Parathyroid adenoma (tissue), 2 donors: ENCODE data around the gene TOB1.

ENCODE experiments used
- H2AFZ ChIP-seq: fragments of 300-600 bp; sonication (generic); one replicate; pipeline ENCODE4 v1.7.0; 2017; ENCODE audit warnings: antibody characterized with exemption, mild to moderate bottlenecking
- H3K27ac ChIP-seq: fragments of 300-600 bp; sonication (generic); one replicate; pipeline ENCODE4 v1.7.0; 2017
- H3K27me3 ChIP-seq: fragments of 300-600 bp; sonication (generic); one replicate; pipeline ENCODE4 v1.7.0; 2017; ENCODE audit warnings: low read length; ENCODE audit not compliant: control insufficient read depth, insufficient read depth
- H3K36me3 ChIP-seq: fragments of 300-600 bp; sonication (generic); one replicate; pipeline ENCODE4 v1.7.0; 2017; ENCODE audit warnings: low read length; ENCODE audit not compliant: control insufficient read depth, insufficient read depth
- H3K4me1 ChIP-seq: fragments of 300-600 bp; sonication (generic); one replicate; pipeline ENCODE4 v1.7.0; 2017; ENCODE audit warnings: control low read depth
- H3K4me2 ChIP-seq: fragments of 300-600 bp; sonication (generic); one replicate; pipeline ENCODE4 v1.7.0; 2017; ENCODE audit warnings: low read length
- H3K4me3 ChIP-seq: fragments of 300-600 bp; sonication (generic); one replicate; pipeline ENCODE4 v1.7.0; 2017; ENCODE audit warnings: low read depth, low read length
- H3K79me2 ChIP-seq: fragments of 300-600 bp; sonication (generic); one replicate; pipeline ENCODE4 v1.7.0; 2017; ENCODE audit warnings: control low read depth
- H3K9ac ChIP-seq: fragments of 300-600 bp; sonication (generic); one replicate; pipeline ENCODE4 v1.7.0; 2017; ENCODE audit warnings: mild to moderate bottlenecking
- H3K9me3 ChIP-seq: fragments of 300-600 bp; sonication (generic); one replicate; pipeline ENCODE4 v1.7.0; 2017; ENCODE audit warnings: low read length; ENCODE audit not compliant: control insufficient read depth
- TF ChIP-seq, protein P1 (sequence below): fragments of 300-600 bp; sonication (generic); IDR thresholded peaks from one replicate; pipeline ENCODE4 v1.7.0; 2017; ENCODE audit warnings: antibody characterized with exemption, mild to moderate bottlenecking
- donor health status: primary hyperparathyroidism.

TOB1 gene

DNA sequence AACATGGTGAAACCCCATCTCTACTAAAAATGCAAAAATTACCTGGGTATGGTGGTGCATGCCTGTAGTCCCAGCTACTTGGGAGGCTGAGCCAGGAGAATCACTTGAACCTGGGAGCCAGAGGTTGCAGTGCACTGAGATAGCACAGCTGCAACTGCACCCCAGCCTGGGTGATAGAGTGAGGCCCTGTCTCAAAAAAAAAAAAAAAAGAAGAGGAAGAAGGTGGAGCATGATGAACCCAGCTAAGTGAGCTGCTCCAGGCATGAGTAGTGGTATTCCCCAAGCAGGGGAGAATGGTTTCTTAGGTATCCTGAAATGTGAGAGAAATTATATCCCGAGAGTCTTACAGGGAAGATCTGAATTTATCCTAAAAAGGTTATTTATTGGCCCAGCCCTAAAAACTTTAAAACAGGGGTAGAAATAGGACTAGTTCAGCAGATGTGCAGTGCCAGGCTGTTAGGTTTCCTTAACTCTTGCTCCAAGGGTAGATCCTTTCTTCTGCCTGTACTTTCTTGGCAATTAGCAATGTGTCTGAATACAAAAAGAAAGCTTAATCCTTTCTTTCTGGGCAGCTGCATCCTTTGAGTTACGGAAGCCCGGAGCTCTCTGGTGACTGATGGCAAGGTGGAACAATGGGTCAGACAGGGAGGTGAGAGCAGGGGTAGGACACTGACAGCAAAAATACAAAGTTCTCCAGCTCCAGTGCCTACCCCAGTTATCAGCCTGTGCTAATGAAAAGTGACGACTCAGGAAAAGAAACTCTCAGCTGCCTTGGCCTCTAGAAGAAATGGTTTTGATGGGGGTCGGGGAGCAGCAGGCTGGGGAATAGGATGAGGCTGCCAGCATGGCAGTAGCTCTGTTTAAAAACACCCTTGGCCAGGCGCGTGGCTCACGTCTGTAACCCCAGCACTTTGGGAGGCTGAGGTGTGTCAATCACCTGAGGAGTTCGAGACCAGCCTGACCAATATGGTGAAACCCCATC, 36.5 kb upstream of the TOB1 start:
- Histone ChIP-seq H3K36me3 (no peaks in the 10 kb centered on the region), H3K4me1 (peaks cover 85% of the 10 kb centered on the region), H3K4me2 (peak overlapping the region; percentile 26), H3K4me3 (no peak overlapping the region), H3K9ac (no peak overlapping the region), H2AFZ (peak overlapping the region; percentile 3), H3K9me3 (no peaks in the 10 kb centered on the region), H3K27ac (peak overlapping the region; percentile 94), H3K79me2 (peaks cover 3% of the 10 kb centered on the region), H3K27me3 (no peaks in the 10 kb centered on the region)
- TF ChIP-seq, protein P1, sequence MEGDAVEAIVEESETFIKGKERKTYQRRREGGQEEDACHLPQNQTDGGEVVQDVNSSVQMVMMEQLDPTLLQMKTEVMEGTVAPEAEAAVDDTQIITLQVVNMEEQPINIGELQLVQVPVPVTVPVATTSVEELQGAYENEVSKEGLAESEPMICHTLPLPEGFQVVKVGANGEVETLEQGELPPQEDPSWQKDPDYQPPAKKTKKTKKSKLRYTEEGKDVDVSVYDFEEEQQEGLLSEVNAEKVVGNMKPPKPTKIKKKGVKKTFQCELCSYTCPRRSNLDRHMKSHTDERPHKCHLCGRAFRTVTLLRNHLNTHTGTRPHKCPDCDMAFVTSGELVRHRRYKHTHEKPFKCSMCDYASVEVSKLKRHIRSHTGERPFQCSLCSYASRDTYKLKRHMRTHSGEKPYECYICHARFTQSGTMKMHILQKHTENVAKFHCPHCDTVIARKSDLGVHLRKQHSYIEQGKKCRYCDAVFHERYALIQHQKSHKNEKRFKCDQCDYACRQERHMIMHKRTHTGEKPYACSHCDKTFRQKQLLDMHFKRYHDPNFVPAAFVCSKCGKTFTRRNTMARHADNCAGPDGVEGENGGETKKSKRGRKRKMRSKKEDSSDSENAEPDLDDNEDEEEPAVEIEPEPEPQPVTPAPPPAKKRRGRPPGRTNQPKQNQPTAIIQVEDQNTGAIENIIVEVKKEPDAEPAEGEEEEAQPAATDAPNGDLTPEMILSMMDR = no peak

DNA sequence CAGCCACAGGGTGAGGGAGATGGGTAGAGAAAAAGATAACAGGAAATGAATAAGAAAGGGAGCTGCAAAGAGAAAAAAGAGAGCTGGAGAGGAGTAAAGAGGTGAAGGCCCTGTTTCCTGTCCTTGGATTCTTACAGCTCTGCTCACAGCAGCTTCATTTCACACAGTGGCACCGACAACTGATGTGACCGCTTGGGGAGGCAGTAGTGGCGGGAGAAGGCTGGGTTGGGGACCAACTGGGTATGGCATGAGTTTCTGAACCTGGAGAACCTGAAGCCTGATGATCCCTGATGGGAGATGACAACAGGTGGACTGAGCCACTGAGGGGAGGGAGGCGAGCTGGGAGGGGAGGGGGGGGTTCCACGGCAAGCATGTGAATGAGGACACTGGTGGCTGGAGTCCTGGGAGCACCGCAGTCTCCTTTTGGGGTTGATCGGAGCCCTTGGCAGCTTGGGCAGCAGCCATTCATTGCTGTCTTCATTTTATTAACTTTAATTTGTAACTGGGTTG, 34.3 kb upstream of the TOB1 start:
- Histone ChIP-seq H3K36me3 (no peaks in the 10 kb centered on the region), H3K9ac (peak overlapping the region; percentile 70), H3K4me2 (peak overlapping the region; percentile 74), H3K4me3 (peak overlapping the region; percentile 46), H3K27me3 (no peaks in the 10 kb centered on the region), H3K79me2 (no peaks in the 10 kb centered on the region), H3K9me3 (no peaks in the 10 kb centered on the region), H2AFZ (peak overlapping the region; percentile 65), H3K27ac (peak overlapping the region; percentile 94), H3K4me1 (peaks cover 77% of the 10 kb centered on the region)
- TF ChIP-seq, protein P1 = no peak

DNA sequence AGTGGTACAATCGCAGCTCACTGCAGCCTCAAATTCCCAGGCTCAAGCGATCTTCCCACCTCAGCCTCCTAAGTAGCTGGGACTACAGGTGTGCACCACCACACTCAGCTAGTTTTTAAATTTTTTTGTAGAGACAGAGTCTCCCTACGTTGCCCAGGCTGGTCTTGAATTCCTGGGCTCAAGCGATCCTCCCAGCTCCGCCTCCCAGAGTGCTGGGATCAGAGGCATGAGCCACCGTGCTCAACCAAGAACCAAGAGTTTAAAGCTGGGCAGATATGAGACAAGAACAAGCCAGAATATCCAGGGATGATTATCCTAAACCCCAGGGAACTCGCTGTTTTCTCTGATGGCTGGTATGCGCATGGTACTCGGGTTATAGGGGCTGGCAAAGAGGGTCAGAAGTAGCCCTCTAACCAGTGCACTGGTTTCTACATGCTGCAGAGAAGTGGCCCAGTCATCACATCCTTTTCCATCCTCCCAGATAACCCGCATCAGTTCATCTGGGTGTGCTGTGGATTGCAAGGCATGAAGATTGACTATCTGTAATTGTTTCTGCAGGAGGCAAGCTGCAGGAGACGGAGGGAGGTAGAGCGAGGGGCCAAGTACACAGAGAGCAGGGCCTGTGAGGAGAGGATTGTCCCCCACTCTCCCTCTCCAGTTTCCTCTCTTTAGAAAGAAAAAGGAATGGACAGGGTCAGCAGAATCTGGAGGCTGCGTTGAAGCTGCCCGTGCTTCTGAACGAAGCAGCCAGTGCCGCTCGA, 33.6 kb upstream of the TOB1 start:
- Histone ChIP-seq H3K4me1 (peaks cover 70% of the 10 kb centered on the region), H3K4me2 (peak overlapping the region; percentile 74), H3K36me3 (no peaks in the 10 kb centered on the region), H3K9ac (peak overlapping the region; percentile 74), H3K4me3 (peak overlapping the region; percentile 46), H3K79me2 (no peaks in the 10 kb centered on the region), H3K27me3 (no peaks in the 10 kb centered on the region), H3K27ac (peak overlapping the region; percentile 94), H2AFZ (peak overlapping the region; percentile 65), H3K9me3 (no peaks in the 10 kb centered on the region)
- TF ChIP-seq, protein P1 = no peak

DNA sequence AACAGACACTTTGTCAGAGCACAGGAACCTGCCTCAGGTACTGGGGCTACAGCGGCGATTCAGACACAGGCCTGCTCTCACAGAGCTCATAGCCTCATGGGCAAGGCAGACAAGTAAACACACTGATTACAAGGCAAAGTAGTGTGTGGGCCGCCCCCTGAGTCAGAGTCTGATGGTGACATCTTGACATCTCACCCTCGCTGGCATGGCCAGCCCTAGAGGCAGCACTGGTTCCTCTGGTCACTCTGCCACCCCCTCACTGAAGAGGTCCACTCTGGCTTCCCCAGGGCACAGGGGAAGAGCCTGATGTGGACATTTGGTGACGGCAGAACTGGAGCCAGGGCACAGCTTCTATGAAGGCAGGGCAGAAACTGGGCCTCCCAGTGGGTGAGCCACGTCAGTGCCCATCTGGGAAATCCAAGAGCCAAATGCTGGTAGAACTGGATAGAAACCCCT, 32.9 kb upstream of the TOB1 start:
- no peaks in the 10 kb centered on the region for H3K27me3 ChIP-seq
- H3K36me3 ChIP-seq = no peaks in the 10 kb centered on the region
- H3K4me1 ChIP-seq = peaks cover 63% of the 10 kb centered on the region
- peak overlapping the region; percentile 74 for H3K9ac ChIP-seq
- TF ChIP-seq, protein P1 = no peak
- H3K27ac ChIP-seq = peak overlapping the region; percentile 94
- H3K4me2 ChIP-seq = no peak overlapping the region
- no peaks in the 10 kb centered on the region for H3K9me3 ChIP-seq
- H3K79me2 ChIP-seq = peaks cover 4% of the 10 kb centered on the region
- no peak overlapping the region for H3K4me3 ChIP-seq
- H2AFZ ChIP-seq = peak overlapping the region; percentile 52
